D721Med (cell line): ENCODE measurements around the gene MYZAP.

Source experiments
- DNase-seq: peaks from one replicate; pipeline ENCODE4 v3.0.0; 2011; ENCODE audit warnings: low spot score; ENCODE audit not compliant: insufficient read length
- FAIRE-seq: peaks from 2 replicates; lab custom pipeline; 2011; peaks lifted over from hg19 to GRCh38; lab: Jason Lieb, UNC
- TF ChIP-seq, protein P1 (sequence below): IDR thresholded peaks from 2 replicates; pipeline ENCODE4 v1.5.1; 2012; ENCODE audit warnings: mild to moderate bottlenecking, control low read depth; ENCODE audit not compliant: insufficient read depth; ENCODE audit errors: missing control alignments

The MYZAP gene

DNA sequence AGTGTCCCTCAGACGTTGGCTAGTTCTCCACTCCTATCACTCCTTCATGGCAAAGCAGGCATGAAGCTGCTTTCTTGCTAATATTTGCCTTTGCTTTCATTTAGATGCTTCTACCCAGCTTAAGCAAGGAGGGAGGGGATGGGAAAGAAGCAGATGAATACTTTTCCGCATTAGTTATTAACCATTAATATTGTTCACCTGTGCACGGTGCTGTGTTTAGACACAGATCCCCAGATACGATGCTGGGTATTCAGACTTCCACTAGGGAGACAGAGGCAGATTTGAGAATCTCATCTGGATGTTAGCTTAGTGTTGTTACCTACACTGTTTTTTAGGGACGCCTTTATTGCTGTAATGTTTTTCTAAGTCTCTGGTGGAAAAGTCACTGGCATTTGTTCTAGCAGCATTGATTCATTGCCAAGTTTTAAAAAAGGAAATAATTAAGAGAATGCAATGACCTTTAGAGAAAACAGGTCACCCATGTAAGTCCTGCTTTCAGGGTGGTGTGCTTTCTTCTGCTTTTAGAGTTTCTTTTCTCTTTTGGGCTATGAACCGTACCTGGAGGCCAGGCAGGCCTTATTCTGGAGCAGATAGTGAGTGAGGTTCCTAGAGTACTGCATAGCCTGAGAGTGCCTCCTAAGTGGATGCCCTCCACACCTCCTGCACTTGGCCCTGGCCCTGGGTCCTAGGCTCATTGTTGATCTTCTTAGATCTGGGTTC lies 55.5 kb downstream of the MYZAP start:
- FAIRE-seq (no peak), DNase-seq (no peak)
- TF ChIP-seq, protein P1, sequence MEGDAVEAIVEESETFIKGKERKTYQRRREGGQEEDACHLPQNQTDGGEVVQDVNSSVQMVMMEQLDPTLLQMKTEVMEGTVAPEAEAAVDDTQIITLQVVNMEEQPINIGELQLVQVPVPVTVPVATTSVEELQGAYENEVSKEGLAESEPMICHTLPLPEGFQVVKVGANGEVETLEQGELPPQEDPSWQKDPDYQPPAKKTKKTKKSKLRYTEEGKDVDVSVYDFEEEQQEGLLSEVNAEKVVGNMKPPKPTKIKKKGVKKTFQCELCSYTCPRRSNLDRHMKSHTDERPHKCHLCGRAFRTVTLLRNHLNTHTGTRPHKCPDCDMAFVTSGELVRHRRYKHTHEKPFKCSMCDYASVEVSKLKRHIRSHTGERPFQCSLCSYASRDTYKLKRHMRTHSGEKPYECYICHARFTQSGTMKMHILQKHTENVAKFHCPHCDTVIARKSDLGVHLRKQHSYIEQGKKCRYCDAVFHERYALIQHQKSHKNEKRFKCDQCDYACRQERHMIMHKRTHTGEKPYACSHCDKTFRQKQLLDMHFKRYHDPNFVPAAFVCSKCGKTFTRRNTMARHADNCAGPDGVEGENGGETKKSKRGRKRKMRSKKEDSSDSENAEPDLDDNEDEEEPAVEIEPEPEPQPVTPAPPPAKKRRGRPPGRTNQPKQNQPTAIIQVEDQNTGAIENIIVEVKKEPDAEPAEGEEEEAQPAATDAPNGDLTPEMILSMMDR, result no peak

DNA sequence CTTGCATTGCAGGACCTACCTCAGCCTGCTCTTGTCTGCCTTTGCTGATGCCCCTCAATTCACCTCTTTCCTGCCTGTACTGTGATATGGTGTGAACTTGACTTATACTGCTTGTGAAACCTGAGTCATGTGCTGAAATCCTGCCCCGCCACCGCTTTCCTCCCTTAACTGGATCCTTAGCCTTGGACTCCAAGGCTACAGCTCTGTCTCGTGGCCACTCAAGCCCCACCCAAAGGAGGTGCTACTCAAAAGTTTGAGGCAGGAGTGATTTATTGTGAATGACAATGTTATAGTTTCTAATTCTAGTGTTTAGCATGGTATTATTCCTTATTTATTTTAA lies 56.1 kb downstream of the MYZAP start:
- DNase-seq (no peak), FAIRE-seq (no peak)
- TF ChIP-seq, protein P1, result no peak

DNA sequence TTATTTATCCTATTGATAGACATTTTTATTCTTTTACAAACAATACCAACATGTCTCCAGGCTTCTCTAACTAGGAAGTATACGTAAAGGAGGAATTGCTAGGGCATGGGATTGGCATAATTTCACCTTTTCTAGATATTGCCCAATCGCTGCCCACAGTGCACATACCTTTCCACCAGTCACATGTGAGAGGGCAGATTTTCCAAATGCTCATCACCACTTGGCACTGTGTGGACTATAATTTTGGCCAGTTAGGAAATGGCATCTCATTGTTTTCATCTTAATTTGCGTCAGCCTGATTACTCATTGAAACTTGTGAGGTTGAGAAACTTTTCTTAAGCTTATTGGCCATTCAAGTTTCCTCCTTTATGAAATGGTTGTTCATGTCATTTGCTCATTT lies 57.4 kb downstream of the MYZAP start:
- TF ChIP-seq, protein P1, result no peak
- FAIRE-seq, result no peak
- no peak for DNase-seq

DNA sequence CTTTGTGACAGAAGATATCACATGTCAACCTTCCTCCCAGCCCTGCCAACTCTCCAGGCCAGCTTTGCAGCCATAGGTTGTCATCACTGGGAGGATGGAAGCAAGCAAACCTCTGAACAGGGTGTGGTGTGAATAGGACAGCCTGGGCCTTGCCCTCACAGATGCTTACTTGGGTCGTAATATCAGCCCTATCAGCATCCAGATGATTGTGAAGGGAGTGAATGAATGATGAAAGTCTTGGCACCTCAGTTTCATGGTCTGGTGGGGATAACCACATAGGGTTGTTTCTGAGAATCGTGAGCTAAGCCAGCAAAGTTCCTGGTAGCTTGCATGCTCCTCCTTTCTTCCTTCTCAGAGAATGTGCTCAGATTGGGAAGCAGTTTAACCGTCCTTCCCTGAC lies 59.7 kb downstream of the MYZAP start:
- DNase-seq, result no peak
- TF ChIP-seq, protein P1, result no peak
- FAIRE-seq, result no peak

DNA sequence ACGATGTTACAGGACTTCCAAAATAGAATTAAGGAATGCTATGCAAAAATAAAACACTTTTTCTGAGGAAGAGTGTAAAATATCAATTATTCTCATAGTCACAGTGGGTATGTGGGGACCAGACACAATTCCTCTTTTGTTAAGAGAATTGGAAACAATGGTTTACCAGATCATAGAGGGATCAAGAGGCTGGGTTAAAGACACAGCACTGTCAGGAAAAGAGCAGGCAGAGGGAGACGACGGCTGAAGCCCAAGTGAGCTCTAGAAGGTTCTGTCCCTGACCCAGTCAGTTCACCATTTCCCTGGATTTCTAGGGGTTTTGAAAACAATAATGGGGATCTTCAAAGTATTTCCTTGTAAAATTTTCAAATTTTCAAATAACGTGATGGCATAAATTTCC lies 60.8 kb downstream of the MYZAP start:
- FAIRE-seq, result peak; percentile 6
- TF ChIP-seq, protein P1, result no peak
- no peak for DNase-seq

DNA sequence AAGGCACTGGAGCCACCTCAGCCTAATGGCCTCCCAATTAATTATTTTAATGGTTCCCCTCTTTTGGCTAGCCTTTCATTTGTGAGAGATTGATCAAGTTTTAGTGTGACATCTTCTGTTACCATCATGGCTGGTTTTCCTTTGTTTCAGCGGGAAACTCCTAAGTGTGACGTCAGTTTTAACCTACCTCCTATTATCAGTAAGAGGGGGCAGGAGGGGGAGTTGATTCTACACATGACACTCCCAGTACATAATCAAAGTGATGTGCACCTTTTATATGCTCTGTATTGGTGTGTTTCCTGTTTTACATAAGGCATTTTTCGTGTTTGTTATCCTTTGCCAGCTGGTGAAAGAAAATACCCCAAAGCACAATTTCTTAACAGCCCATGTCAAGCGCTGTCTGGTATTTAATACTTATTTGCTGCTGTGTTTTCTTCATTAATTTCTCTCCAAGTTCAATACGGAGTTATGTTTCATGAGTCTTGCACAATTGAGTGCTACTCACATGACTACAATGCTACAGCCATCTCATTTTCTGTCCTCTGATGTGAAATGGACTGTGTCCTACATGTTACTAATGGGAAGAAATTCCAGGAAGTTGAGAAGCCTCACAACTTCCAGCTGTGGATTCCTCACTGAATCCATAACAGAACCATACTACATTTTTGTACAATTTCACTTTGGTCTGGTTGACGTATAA lies 62.6 kb downstream of the MYZAP start:
- TF ChIP-seq, protein P1, result no peak
- DNase-seq (no peak), FAIRE-seq (no peak)

DNA sequence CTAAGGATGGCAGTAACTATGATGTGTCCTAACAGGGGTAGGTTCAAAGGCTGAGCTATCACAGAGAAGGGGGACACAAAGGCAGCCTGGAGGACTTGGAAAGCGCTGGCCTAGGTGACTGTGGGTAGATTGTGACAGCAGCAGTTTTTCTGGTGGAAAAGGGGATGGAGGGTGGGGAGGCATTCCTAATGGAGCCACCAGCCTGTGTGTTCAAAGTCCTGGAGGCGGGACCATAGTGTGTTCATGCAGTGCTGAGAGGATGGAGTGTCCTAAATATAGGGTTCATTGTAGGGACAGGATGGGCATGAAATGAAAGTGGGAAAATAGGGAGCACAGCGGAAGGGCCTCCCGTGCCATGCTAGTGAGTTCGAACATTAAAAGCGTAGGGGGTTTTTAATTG lies 63.3 kb downstream of the MYZAP start:
- TF ChIP-seq, protein P1, result no peak
- DNase-seq (no peak), FAIRE-seq (no peak)
